Fibroblast of the aortic adventitia (primary cell): ENCODE measurements around the gene DNAJC13. TPM values are rescaled to one million over a fixed set of nuclear protein-coding genes. Genes with fewer than 3 reads are reported as not detected.

Experiments used
- DNase-seq: peaks from one replicate; pipeline ENCODE4 v3.0.0-alpha.2; 2010; ENCODE audit warnings: low read depth
- H3K4me3 ChIP-seq: 2 replicates; pipeline ENCODE4 v1.5.1; 2011; ENCODE audit warnings: low read depth, mild to moderate bottlenecking, control low read depth, low read length, moderate library complexity
- total RNA-seq: library from RNA; depleted of rRNA; stranded (reverse); fragments of >200 nt; gene quantifications from 2 replicates; pipeline ENCODE4 v1.2.3, GENCODE V29; 2012; ENCODE audit warnings: low replicate concordance
- TF ChIP-seq, protein P1 (sequence below): IDR thresholded peaks from 2 replicates; pipeline ENCODE4 v1.5.1; 2011; ENCODE audit warnings: mild to moderate bottlenecking, low read length, control low read depth, inconsistent platforms; ENCODE audit not compliant: insufficient read depth

Gene DNAJC13
- total RNA-seq, 1 donor: 125 TPM

- TF ChIP-seq, protein P1, sequence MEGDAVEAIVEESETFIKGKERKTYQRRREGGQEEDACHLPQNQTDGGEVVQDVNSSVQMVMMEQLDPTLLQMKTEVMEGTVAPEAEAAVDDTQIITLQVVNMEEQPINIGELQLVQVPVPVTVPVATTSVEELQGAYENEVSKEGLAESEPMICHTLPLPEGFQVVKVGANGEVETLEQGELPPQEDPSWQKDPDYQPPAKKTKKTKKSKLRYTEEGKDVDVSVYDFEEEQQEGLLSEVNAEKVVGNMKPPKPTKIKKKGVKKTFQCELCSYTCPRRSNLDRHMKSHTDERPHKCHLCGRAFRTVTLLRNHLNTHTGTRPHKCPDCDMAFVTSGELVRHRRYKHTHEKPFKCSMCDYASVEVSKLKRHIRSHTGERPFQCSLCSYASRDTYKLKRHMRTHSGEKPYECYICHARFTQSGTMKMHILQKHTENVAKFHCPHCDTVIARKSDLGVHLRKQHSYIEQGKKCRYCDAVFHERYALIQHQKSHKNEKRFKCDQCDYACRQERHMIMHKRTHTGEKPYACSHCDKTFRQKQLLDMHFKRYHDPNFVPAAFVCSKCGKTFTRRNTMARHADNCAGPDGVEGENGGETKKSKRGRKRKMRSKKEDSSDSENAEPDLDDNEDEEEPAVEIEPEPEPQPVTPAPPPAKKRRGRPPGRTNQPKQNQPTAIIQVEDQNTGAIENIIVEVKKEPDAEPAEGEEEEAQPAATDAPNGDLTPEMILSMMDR: no peak
- no peak for DNase-seq
- no peak overlapping the region for H3K4me3 ChIP-seq
These were observed 126.8 kb downstream of the DNAJC13 start for GRCh38 chr3:132544130-132544529.

DNA sequence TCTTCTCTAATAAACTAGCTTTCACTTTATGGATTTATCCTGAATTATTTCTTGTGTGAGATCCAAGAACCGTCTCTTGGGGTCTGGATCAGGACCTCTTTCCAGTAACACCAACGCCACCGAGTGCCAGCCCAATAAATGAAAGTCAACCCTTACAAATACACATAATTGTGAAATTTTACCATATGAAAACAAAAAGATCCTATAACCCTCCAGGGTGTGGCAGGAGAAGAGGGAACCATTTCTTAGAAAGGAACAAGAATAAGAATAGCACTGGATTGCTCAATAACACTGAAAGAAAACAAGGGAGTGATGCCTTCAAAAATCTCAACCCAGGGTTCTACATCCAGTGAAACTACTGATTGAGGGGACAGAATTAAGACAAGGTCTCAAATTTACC, 128.2 kb downstream of the DNAJC13 start:
- DNase-seq: peak; percentile 49
- no peak overlapping the region for H3K4me3 ChIP-seq
- TF ChIP-seq, protein P1: no peak

DNA sequence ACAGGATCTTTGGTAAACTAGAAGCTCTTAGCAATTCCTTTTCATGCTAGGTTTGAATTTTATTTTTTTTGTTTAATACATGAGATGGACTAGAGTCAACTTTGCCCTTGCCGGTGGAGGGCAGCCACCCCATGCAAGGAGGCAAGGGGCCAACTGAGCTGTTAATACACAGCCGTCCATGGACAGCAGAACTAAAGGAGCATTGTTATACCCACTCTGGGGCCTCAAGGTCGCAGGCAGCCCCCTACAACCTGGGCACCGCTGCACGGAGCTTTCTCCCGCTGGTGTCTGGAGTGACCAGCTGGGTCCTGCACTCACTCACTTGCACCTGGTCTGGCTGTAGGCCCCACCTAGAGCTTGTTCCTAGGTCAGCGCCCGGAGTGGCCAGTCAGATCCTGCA, 131.9 kb downstream of the DNAJC13 start:
- TF ChIP-seq, protein P1: no peak
- no peak overlapping the region for H3K4me3 ChIP-seq
- no peak for DNase-seq

- TF ChIP-seq, protein P1: no peak
- peak; percentile 78 for DNase-seq
These were observed 132.7 kb downstream of the DNAJC13 start for GRCh38 chr3:132549890-132550578.

DNA sequence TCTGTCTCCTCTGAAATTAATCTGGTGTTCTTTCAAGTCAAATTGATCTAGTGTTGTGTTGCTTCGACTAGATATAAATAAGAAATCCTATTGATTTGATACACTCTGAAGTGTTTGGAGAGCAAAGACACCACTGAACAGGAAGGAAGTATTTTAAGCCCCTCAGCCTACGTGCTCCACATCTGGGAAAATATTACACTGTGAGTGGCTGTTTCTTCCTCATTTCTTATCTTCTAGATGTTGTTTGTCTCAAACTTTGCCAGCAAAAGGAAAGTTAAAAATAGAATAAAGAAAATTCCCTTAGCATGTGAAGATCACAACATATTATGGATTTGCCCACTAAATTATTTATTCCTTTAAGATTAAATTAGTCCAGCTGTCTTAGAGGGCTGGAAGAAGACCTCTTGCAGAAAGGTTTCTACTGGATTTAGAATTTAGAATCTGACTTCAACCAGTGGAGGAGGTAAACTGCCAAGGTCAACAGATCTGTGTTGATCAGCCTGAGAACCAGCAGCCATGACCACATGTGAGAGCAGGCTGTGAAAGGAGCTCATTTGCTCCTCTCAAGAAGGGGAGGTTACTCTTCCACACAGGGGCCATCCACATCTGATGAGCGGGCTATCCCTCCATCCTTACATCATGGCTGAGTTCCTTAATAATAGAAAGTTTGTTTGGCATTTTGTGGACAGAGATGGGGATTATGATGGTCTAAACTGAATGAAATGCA, 133.4 kb downstream of the DNAJC13 start:
- H3K4me3 ChIP-seq: no peak overlapping the region
- TF ChIP-seq, protein P1: no peak
- DNase-seq: peak; percentile 37

More at GRCh38 chr3:132549890-132550578, 132.7 kb downstream of the DNAJC13 start:
- no peak overlapping the region for H3K4me3 ChIP-seq

- H3K4me3 ChIP-seq: no peak overlapping the region
- TF ChIP-seq, protein P1: no peak
- DNase-seq: no peak
These were observed 136.5 kb downstream of the DNAJC13 start for GRCh38 chr3:132553826-132554225.

- TF ChIP-seq, protein P1: no peak
- H3K4me3 ChIP-seq: no peak overlapping the region
- no peak for DNase-seq
These were observed 137.1 kb downstream of the DNAJC13 start for GRCh38 chr3:132554437-132554836.
